Stimulated activated CD4-positive, alpha-beta T cell treated with anti-CD3 and anti-CD28 coated beads, Interleukin-15, amount 100 ng/mL, for 48 hours (primary cell): ENCODE measurements around the gene FADS6.

Experiments used
- DNase-seq, 2 donors: peaks; one replicate each; pipeline ENCODE4 v3.0.0-alpha.2; 2020; ENCODE audit warnings: low read depth in 2 of 2

FADS6 gene

GRCh38 chr17:74892974-74893911, at the start of gene FADS6:
Gene FADS6 (minus strand): TSS chr17:74893633. CDS start chr17:74893595, 38 bp downstream.
- no peak for DNase-seq

GRCh38 chr17:74941128-74941725, 47.8 kb upstream of the FADS6 start:
- no peak for DNase-seq

- DNase-seq: no peak
These were observed 46.1 kb upstream of the FADS6 start for GRCh38 chr17:74939534-74939933.

GRCh38 chr17:74938194-74938950, 44.9 kb upstream of the FADS6 start:
- DNase-seq: no peak

- no peak for DNase-seq
These were observed 43.9 kb upstream of the FADS6 start for GRCh38 chr17:74937064-74938051.

GRCh38 chr17:74936470-74936799, 43.0 kb upstream of the FADS6 start:
- no peak for DNase-seq

GRCh38 chr17:74935585-74936469, 42.4 kb upstream of the FADS6 start, which contains the start of gene OTOP3:
Gene OTOP3 (plus strand): TSS chr17:74935898. CDS start chr17:74935922, 24 bp downstream.
- no peak for DNase-seq

GRCh38 chr17:74935048-74935447, 41.6 kb upstream of the FADS6 start:
- DNase-seq: no peak

GRCh38 chr17:74930535-74931036, 37.2 kb upstream of the FADS6 start:
- DNase-seq: no peak

- no peak for DNase-seq
These were observed 35.4 kb upstream of the FADS6 start for GRCh38 chr17:74928786-74929185.

- DNase-seq: no peak
These were observed 31.8 kb upstream of the FADS6 start for GRCh38 chr17:74925242-74925641.

GRCh38 chr17:74924250-74924948, 31.0 kb upstream of the FADS6 start, which contains the start of gene OTOP2:
Gene OTOP2 (plus strand): TSS chr17:74924273. CDS start chr17:74924633, 360 bp downstream.
- DNase-seq: no peak

- DNase-seq: peak; percentile 55 to 71
These were observed 30.3 kb upstream of the FADS6 start for GRCh38 chr17:74923538-74924249.

GRCh38 chr17:74922694-74923537, 29.5 kb upstream of the FADS6 start, which contains the start of gene USH1G:
Gene USH1G (minus strand): TSS chr17:74923255. CDS start chr17:74923073, 182 bp downstream.
- no peak for DNase-seq

- DNase-seq: no peak
These were observed 28.7 kb upstream of the FADS6 start for GRCh38 chr17:74922172-74922571.

GRCh38 chr17:74921769-74922168, 28.3 kb upstream of the FADS6 start:
- DNase-seq: no peak

GRCh38 chr17:74921026-74921681, 27.7 kb upstream of the FADS6 start:
- no peak for DNase-seq
